Activated CD4-positive, alpha-beta T cell treated with anti-CD3 and anti-CD28 coated beads, Interleukin-2, amount 10 ng/mL, durations not matched to agents 7 days and 5 days (primary cell): Measurements from ENCODE around the gene PDE8A. TPM values are rescaled to one million over a fixed set of nuclear protein-coding genes. Genes with fewer than 3 reads are reported as not detected.

Experiments
- CTCF ChIA-PET: fragments of 350-600 bp; sonication (Branson Sonifier 250); formaldehyde crosslinking; loops from one replicate; lab custom pipeline; 2021; ENCODE audit warnings: antibody characterized with exemption; lab: Charles Lee
- POLR2A ChIA-PET: fragments of 350-600 bp; sonication (Branson Sonifier 250); formaldehyde crosslinking; loops from one replicate; lab custom pipeline; 2021; ENCODE audit warnings: antibody characterized with exemption; lab: Charles Lee
- DNase-seq: peaks from one replicate; pipeline ENCODE4 v3.0.0-alpha.2; 2020
- H3K27ac Mint-ChIP-seq: one replicate; pipeline ENCODE4 v1.8.0; 2021; ENCODE audit warnings: mild to moderate bottlenecking, moderate library complexity, mixed read lengths
- H3K27me3 Mint-ChIP-seq: one replicate; pipeline ENCODE4 v1.8.0; 2021; ENCODE audit warnings: mixed read lengths
- H3K36me3 Mint-ChIP-seq: one replicate; pipeline ENCODE4 v1.8.0; 2021; ENCODE audit warnings: low read depth, mixed read lengths
- H3K4me1 Mint-ChIP-seq: one replicate; pipeline ENCODE4 v1.8.0; 2021; ENCODE audit warnings: mixed read lengths
- H3K4me3 Mint-ChIP-seq: one replicate; pipeline ENCODE4 v1.8.0; 2021; ENCODE audit warnings: mild to moderate bottlenecking, moderate library complexity, mixed read lengths
- H3K9me3 Mint-ChIP-seq: one replicate; pipeline ENCODE4 v1.8.0; 2021; ENCODE audit warnings: mixed read lengths
- total RNA-seq, 2 experiments: library from RNA; stranded (reverse); gene quantifications; one replicate each; pipeline ENCODE4 v1.2.3, GENCODE V29; 2021

PDE8A gene, protein sequence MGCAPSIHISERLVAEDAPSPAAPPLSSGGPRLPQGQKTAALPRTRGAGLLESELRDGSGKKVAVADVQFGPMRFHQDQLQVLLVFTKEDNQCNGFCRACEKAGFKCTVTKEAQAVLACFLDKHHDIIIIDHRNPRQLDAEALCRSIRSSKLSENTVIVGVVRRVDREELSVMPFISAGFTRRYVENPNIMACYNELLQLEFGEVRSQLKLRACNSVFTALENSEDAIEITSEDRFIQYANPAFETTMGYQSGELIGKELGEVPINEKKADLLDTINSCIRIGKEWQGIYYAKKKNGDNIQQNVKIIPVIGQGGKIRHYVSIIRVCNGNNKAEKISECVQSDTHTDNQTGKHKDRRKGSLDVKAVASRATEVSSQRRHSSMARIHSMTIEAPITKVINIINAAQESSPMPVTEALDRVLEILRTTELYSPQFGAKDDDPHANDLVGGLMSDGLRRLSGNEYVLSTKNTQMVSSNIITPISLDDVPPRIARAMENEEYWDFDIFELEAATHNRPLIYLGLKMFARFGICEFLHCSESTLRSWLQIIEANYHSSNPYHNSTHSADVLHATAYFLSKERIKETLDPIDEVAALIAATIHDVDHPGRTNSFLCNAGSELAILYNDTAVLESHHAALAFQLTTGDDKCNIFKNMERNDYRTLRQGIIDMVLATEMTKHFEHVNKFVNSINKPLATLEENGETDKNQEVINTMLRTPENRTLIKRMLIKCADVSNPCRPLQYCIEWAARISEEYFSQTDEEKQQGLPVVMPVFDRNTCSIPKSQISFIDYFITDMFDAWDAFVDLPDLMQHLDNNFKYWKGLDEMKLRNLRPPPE
- total RNA-seq: 10 to 100 TPM; 17.0 to 18.2 TPM

DNA sequence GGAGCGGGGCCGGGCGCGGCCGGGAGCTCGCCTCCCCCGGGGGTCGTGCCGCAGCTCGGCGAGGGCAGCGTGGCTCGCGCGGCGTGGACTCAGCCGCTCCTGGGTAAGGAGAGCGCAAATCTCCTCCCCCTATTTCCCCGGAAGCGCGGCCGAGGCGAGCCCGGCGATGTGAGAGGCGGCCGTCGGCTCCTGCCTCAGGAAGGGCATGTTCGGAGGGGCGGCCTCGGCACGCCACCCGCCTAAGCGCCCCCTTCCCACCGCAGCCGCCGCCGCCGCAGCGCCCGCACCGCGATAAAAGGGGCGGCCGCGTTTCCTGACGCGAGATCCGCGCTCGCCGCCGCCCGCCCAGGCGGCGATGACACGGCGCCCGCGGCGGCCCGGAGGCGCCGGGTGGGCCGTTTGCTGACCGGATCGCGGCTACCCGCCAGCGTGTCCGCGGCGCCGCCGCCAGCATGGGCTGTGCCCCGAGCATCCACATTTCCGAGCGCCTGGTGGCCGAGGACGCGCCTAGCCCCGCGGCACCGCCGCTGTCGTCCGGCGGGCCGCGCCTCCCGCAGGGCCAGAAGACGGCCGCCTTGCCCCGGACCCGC, at the start of gene PDE8A:
PDE8A (plus strand) TSS at position 146 of the 590 bp plus-strand sequence; CDS start at position 453, 307 bp downstream.
- peak within 1 kb of the TSS; percentile 98 for H3K27ac Mint-ChIP-seq
- peaks cover 5% of the 10 kb centered on the region for H3K27me3 Mint-ChIP-seq
- CTCF ChIA-PET: interaction anchor here (1.2 to 1.6 kb wide), 3 partner anchors 16 to 23 kb away, joined by 3 to 5 read pairs (median 5); no protein-coding TSS in a partner anchor
- peak within 1 kb of the TSS; percentile 91 for H3K4me3 Mint-ChIP-seq
- no peaks in the 10 kb centered on the region for H3K9me3 Mint-ChIP-seq
- peaks cover 4% of the 10 kb centered on the region for H3K36me3 Mint-ChIP-seq
- POLR2A ChIA-PET: no interaction called here
- H3K4me1 Mint-ChIP-seq: peaks cover 51% of the 10 kb centered on the region
- peak; percentile 64 for DNase-seq

DNA sequence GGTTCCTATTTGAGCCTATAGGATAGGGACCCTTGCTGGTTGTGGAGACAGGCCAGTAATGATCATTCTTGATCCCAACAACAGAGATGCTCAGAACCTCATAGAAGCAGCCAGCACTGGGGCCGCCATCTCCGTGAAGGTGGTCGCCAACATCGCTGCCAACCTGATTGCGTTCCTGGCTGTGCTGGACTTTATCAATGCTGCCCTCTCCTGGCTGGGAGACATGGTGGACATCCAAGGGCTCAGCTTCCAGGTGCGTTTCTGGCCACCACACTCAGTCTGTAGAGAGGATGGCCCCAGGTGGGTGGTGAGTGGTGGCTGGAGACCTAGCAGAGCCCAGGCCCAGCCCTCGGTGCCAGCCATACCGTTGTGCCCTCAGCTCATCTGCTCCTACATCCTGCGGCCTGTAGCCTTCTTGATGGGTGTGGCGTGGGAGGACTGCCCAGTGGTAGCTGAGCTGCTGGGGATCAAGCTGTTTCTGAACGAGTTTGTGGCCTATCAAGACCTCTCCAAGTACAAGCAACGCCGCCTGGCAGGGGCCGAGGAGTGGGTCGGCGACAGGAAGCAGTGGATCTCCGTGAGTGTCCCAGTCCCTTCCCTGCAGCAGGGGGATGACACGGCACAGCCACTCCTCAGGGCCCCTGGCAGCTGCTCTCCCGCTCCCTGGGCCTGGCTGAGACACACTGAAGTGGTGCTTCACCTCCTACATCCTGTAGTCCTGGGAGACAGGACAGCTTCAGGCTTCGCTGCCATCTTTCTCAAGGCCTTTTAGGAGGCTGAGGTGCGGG, 46.5 kb upstream of the PDE8A start:
- Mint-ChIP-seq H3K9me3 (no peaks in the 10 kb centered on the region), H3K27ac (no peak overlapping the region), H3K36me3 (no peaks in the 10 kb centered on the region), H3K4me3 (no peak overlapping the region), H3K27me3 (peaks cover 1% of the 10 kb centered on the region), H3K4me1 (no peaks in the 10 kb centered on the region)
- DNase-seq: no peak
- POLR2A ChIA-PET: no interaction called here
- CTCF ChIA-PET: interaction anchor here (0.6 to 1.1 kb wide), 3 partner anchors 17 to 55 kb away, joined by 3 to 4 read pairs (median 3); no protein-coding TSS in a partner anchor

DNA sequence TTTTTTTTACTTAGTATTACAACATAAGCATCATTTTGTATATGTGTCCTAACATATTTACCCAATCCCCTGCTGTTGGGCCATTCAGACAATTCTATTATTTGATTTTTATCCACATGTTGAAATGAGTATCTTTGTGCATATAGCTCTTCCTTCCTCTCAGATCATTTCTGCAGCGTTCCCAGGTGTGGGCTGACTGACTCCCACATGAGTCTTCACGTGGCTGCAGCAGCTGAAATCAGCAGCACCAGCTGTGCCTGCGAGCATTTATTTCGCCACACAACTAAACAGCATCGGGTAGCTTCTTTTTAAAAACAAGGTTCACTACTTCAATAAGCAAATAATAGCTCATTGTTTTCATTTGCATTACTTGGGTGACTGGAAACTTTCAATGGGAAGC, 44.5 kb upstream of the PDE8A start:
- ChIA-PET CTCF (interaction anchor here (1.0 to 1.4 kb wide), 2 partner anchors 9 to 366 kb away, joined by 4 read pairs; no protein-coding TSS in a partner anchor), POLR2A (no interaction called here)
- H3K27me3 Mint-ChIP-seq: peaks cover 6% of the 10 kb centered on the region
- H3K9me3 Mint-ChIP-seq: no peaks in the 10 kb centered on the region
- no peak overlapping the region for H3K27ac Mint-ChIP-seq
- no peaks in the 10 kb centered on the region for H3K4me1 Mint-ChIP-seq
- DNase-seq: no peak
- H3K4me3 Mint-ChIP-seq: no peak overlapping the region
- no peaks in the 10 kb centered on the region for H3K36me3 Mint-ChIP-seq

DNA sequence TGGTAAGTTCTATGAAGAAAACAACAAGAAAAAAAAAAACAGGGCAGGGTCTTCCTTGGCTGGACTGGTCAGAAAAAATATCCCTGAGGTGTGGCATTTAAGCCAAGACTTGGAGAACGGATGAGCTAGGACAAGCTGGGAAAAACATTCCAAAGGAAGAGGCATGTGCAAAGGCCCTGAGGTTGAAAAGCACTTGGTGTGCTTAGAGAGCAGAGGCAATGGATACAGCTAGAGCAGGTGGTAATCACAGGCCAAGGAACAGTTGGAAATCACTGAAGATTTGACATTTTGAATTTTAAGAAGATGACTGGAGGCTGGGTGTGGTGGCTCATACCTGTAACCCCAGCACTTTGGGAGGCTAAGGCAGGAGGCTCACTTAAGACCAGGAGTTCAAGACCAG, 42.9 kb upstream of the PDE8A start:
- Mint-ChIP-seq H3K4me1 (no peaks in the 10 kb centered on the region), H3K27me3 (peaks cover 5% of the 10 kb centered on the region), H3K36me3 (no peaks in the 10 kb centered on the region), H3K4me3 (no peak overlapping the region), H3K27ac (no peak overlapping the region), H3K9me3 (no peaks in the 10 kb centered on the region)
- ChIA-PET POLR2A (no interaction called here), CTCF (interaction anchor here (0.6 kb wide), 1 partner anchor 925 kb away, joined by 3 read pairs; no protein-coding TSS in a partner anchor)
- DNase-seq: no peak

DNA sequence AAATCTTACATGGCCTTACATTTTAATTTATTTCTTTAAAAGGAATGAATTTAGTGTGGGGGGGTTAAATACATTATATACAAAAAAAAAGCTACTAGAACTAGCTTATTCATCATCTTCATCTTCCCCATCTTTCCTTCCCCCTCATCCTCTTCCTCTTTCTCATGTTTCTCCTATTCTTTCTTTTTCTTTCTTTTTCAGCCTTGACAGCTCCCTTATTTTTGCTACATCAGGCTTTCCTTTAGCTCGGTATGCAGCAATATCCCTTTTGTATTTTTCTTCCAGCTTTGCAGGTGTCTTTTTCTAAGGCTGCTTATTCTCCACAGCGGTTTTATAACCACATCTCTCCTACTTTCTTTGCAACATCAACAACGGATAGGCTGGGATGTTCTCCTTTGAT, 41.3 kb upstream of the PDE8A start:
- ChIA-PET CTCF (interaction anchor here (0.6 kb wide), 1 partner anchor 135 kb away, joined by 3 read pairs; no protein-coding TSS in a partner anchor), POLR2A (no interaction called here)
- H3K27ac Mint-ChIP-seq: no peak overlapping the region
- no peak for DNase-seq
- peaks cover 5% of the 10 kb centered on the region for H3K27me3 Mint-ChIP-seq
- no peaks in the 10 kb centered on the region for H3K4me1 Mint-ChIP-seq
- H3K9me3 Mint-ChIP-seq: no peaks in the 10 kb centered on the region
- no peak overlapping the region for H3K4me3 Mint-ChIP-seq
- no peaks in the 10 kb centered on the region for H3K36me3 Mint-ChIP-seq

DNA sequence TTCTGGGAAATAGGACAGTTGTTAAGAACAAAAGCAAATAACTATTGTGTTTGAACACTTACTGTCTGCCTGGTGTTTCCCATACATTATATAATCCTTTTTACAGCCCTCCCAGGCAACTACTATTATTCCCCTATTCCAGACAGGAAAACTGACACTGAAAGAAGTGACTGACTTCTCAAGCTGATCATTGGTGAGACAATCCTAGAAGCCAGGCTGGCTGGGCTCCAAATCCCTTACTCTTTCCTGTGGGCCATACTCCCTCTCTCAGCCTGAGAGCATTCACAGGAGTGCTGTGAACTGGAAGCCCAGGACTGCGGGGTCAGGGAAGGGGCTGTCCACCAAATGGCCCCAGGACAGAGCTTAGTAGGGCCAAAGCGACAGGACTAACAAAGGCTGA, 39.2 kb upstream of the PDE8A start:
- H3K4me3 Mint-ChIP-seq: no peak overlapping the region
- DNase-seq: no peak
- H3K9me3 Mint-ChIP-seq: no peaks in the 10 kb centered on the region
- no peaks in the 10 kb centered on the region for H3K36me3 Mint-ChIP-seq
- ChIA-PET CTCF (interaction anchor here (1.0 kb wide), 1 partner anchor 14 kb away, joined by 3 read pairs; no protein-coding TSS in a partner anchor), POLR2A (no interaction called here)
- no peak overlapping the region for H3K27ac Mint-ChIP-seq
- H3K4me1 Mint-ChIP-seq: no peaks in the 10 kb centered on the region
- peaks cover 5% of the 10 kb centered on the region for H3K27me3 Mint-ChIP-seq

DNA sequence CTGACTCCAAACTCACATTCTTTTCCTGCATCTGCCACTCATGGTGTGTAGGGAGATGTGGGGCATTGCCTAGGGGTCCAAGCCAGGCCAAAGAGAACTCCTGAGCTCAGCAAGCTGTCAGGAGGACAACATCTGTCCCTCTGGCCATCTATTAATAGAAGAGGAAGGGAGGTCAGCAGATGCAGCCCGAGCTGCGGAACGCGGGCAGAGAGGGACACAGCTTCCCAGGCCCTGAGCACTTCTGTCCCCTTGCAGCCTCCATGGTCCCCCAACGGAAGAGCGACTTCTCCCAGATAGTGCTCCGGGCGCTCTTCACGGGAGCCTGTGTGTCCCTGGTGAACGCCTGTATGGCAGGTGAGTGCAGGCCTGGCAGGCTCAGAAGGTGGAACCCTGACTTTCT, 37.3 kb upstream of the PDE8A start:
- Mint-ChIP-seq H3K27ac (no peak overlapping the region), H3K4me1 (no peaks in the 10 kb centered on the region), H3K4me3 (no peak overlapping the region), H3K27me3 (peaks cover 7% of the 10 kb centered on the region), H3K9me3 (no peaks in the 10 kb centered on the region), H3K36me3 (no peaks in the 10 kb centered on the region)
- CTCF ChIA-PET: interaction anchor here (1.0 to 1.6 kb wide), 3 partner anchors 16 to 100 kb away, joined by 3 to 5 read pairs (median 4); no protein-coding TSS in a partner anchor
- no peak for DNase-seq
- POLR2A ChIA-PET: no interaction called here

DNA sequence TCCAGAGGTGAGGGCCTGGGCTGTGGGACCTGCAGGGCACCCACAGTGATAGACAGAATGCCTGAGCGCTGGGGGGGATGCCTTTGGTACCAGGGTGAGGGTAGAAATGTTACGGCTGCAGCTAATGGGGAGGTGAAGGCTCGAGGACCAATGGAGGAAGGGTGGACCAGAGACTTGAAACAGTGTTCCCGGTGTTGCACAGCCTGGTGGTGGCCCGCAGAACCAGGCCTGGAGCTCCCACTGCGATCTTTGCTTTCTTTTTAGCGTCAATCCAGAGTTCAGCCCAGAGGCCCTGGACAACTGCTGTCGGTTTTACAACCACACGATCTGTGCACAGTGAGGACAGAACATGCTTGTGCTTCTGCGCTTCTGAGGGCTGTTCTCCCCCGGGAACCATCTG, 36.8 kb upstream of the PDE8A start:
- POLR2A ChIA-PET: no interaction called here
- H3K27me3 Mint-ChIP-seq: peaks cover 7% of the 10 kb centered on the region

DNA sequence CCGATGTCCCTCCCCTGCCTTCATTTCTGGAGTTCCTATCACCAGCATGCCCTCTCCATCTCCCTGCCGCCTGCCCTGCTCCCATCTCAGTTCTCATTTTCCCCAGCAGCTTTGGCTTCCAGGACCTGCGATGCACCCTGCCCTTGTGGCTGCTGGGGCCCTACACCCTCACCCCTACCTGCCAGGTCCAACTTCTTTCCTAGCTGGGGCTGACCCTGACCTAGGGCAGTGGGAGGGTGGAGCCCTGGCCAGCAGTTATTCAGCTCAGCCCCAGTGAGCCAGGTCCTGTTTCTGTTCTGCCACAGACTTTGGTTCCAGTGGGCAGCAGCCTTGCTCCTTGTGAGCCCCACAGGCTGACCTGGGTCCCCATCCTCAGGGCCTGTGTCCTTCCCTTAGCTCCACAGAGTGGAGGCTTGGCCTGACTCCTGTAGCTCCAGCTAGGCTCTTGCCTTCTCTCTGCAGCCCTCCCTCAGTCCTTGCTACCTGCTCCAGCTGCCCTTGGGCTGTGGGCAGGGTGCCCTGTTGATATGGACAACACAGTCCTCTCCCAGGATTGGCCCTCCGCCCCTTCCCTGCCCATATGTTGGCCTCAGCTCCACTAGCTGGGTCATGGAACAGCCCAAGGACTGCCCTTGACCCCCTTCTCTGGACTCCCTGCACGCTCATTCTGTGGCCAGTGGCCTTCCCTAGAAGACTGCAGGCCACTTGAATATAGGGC, 34.7 kb upstream of the PDE8A start:
- H3K36me3 Mint-ChIP-seq: no peaks in the 10 kb centered on the region
- ChIA-PET CTCF (interaction anchor here (0.9 to 1.4 kb wide), 3 partner anchors 19 to 69 kb away, joined by 3 to 4 read pairs (median 3); no protein-coding TSS in a partner anchor), POLR2A (no interaction called here)
- no peaks in the 10 kb centered on the region for H3K9me3 Mint-ChIP-seq
- no peak overlapping the region for H3K27ac Mint-ChIP-seq
- no peak for DNase-seq
- peaks cover 2% of the 10 kb centered on the region for H3K27me3 Mint-ChIP-seq
- no peaks in the 10 kb centered on the region for H3K4me1 Mint-ChIP-seq
- H3K4me3 Mint-ChIP-seq: no peak overlapping the region

More for the DNA sequence above, 36.8 kb upstream of the PDE8A start:
- Mint-ChIP-seq H3K36me3 (no peaks in the 10 kb centered on the region), H3K9me3 (no peaks in the 10 kb centered on the region), H3K4me3 (no peak overlapping the region), H3K4me1 (no peaks in the 10 kb centered on the region), H3K27ac (no peak overlapping the region)
- CTCF ChIA-PET: interaction anchor here (1.6 kb wide), 2 partner anchors 17 to 98 kb away, joined by 3 to 5 read pairs; no protein-coding TSS in a partner anchor
- no peak for DNase-seq

DNA sequence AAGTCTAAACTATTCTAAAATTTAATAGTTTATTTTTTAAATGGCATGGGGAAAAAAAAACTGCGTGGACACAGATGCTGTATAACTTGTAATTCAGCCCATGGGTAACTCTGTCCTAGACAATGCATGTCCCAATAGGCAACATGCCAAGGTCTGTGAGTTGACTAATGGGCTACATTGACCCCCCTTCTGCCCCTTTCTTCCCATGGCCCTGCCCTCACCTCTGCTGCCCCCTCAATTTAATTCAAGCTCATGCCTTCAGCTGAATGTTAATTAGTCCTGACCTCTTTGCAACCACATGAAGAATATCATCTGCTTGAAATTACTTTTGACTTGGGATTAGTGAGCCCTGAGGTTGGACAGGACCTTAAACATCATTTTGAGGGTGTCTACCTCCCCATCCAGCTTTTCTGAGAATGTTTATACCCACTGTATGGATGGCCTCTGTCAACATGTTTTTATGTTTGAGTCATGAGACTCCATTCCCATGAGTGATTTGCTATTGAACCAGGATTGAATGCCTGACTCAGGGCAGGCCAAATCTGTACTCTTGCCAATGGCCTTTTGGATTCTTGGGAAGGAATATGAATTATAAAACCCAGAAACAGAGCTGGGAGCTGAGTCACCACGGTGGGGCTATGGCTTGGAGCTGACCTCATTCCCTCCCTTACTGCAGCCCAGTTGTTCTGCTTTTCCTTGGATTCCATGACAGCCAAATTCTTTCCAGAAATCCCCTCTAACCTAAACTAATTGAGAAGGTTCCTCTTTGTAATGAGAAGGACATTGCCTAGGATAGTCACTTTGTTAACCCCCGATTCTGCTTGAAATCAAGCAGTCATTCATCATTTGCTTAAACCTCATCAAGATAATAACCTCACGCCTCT, 33.5 kb upstream of the PDE8A start:
- Mint-ChIP-seq H3K4me1 (no peaks in the 10 kb centered on the region), H3K27me3 (peaks cover 2% of the 10 kb centered on the region), H3K4me3 (no peak overlapping the region), H3K36me3 (no peaks in the 10 kb centered on the region), H3K9me3 (no peaks in the 10 kb centered on the region), H3K27ac (no peak overlapping the region)
- CTCF ChIA-PET: interaction anchor here (1.0 to 1.4 kb wide), 3 partner anchors 18 to 62 kb away, joined by 3 to 4 read pairs (median 3); no protein-coding TSS in a partner anchor
- no peak for DNase-seq
- POLR2A ChIA-PET: no interaction called here
